Activated CD4-positive, alpha-beta T cell treated with anti-CD3 and anti-CD28 coated beads, Interleukin-2, Interleukin-6, amounts not matched to agents 100 ng/mL and 50 ng/mL, durations not matched to agents 16 hours and 8 hours (primary cell): Measurements from ENCODE around the gene IQGAP3.
A peak's percentile ranks its signal among the peaks of the same experiment; 100 is the strongest.
"Not testable (repeated sequence)": the region's sequence is repeated elsewhere in the genome, so short reads cannot be mapped to it uniquely, and the experiment has no call there.

Experiments
- DNase-seq: peaks from one replicate; pipeline ENCODE4 v3.0.0-alpha.2; 2020

Gene IQGAP3

GRCh38 chr1:156571919-156572662 lies at the start of gene IQGAP3:
IQGAP3 (minus strand) TSS chr1:156572565; CDS start chr1:156572529, 36 bp downstream.
- peak; percentile 84 for DNase-seq

- DNase-seq = no peak
Observed at GRCh38 chr1:156619582-156619955, 47.2 kb upstream of the IQGAP3 start.

GRCh38 chr1:156618853-156619581 lies 46.7 kb upstream of the IQGAP3 start, which contains the start of gene HAPLN2:
HAPLN2 (plus strand) TSS chr1:156619415; CDS start chr1:156623491, 4,076 bp downstream.
- DNase-seq = peak; percentile 29

GRCh38 chr1:156616463-156616862 lies 44.1 kb upstream of the IQGAP3 start:
- no peak for DNase-seq

GRCh38 chr1:156615946-156616345 lies 43.6 kb upstream of the IQGAP3 start:
- DNase-seq = no peak

- no peak for DNase-seq
Observed at GRCh38 chr1:156612666-156613065, 40.3 kb upstream of the IQGAP3 start.

- not testable (repeated sequence) for DNase-seq
Observed at GRCh38 chr1:156610072-156610471, 37.7 kb upstream of the IQGAP3 start.

- DNase-seq = peak; percentile 62
Observed at GRCh38 chr1:156608981-156609380, 36.6 kb upstream of the IQGAP3 start.

- peak; percentile 80 for DNase-seq
Observed at GRCh38 chr1:156608036-156608674, 35.8 kb upstream of the IQGAP3 start.

GRCh38 chr1:156607344-156607743 lies 35.0 kb upstream of the IQGAP3 start:
- not testable (repeated sequence) for DNase-seq

- peak; percentile 52 for DNase-seq
Observed at GRCh38 chr1:156602557-156602993, 30.2 kb upstream of the IQGAP3 start.

GRCh38 chr1:156601892-156602291 lies 29.5 kb upstream of the IQGAP3 start:
- DNase-seq = no peak

GRCh38 chr1:156601122-156601830 lies 28.9 kb upstream of the IQGAP3 start, which contains the start of gene GPATCH4:
GPATCH4 (minus strand) TSS chr1:156601479.
- DNase-seq = peak; percentile 90

GRCh38 chr1:156600733-156601121 lies 28.4 kb upstream of the IQGAP3 start:
- no peak for DNase-seq

- DNase-seq = peak; percentile 63
Observed at GRCh38 chr1:156599811-156600210, 27.4 kb upstream of the IQGAP3 start.

- no peak for DNase-seq
Observed at GRCh38 chr1:156598731-156599432, 26.5 kb upstream of the IQGAP3 start.

- DNase-seq = no peak
Observed at GRCh38 chr1:156598125-156598524, 25.8 kb upstream of the IQGAP3 start.

GRCh38 chr1:156596426-156596825 lies 24.1 kb upstream of the IQGAP3 start:
- DNase-seq = no peak

- DNase-seq = no peak
Observed at GRCh38 chr1:156595016-156595415, 22.7 kb upstream of the IQGAP3 start.

- no peak for DNase-seq
Observed at GRCh38 chr1:156594190-156594589, 21.8 kb upstream of the IQGAP3 start.

- no peak for DNase-seq
Observed at GRCh38 chr1:156593661-156593989, 21.3 kb upstream of the IQGAP3 start.

GRCh38 chr1:156592910-156593660 lies 20.7 kb upstream of the IQGAP3 start:
- DNase-seq = no peak
